ENCODE measurements around the gene MRPL14. TPM values are rescaled to one million over a fixed set of nuclear protein-coding genes. Genes with fewer than 3 reads are reported as not detected.

The MRPL14 gene
- total RNA-seq, 1 experiment from 2014 or later: 87.6 TPM

DNA sequence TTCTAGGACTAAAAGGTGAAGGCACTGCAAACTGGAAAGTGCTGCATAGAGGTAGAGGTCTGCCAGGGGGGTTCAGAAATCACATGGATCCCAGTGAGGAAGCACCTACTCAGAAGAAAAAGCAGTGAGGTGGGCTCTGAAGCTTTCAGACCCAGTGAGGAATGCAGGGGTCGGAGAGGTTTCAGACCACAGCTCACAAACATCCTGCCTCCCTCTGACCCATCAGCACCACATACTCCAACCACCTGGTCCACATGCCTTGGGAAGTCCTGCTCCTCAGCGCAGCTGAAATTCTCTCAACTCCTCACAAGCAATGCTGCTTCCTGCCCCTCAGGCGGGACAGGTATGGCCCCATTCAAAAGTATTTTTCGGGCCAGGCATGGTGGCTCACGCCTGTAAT is 20.2 kb downstream of the MRPL14 start:
- Histone ChIP-seq H3K9me3 (no peaks in the 10 kb centered on the region), H3K27me3 (replicated peaks; ENCODE audit: control insufficient read depth, insufficient read depth, low read length) (no peaks in the 10 kb centered on the region), H3K4me1 (no peaks in the 10 kb centered on the region; the same call in 1 of the 2 replicates), H3K4me3 (ENCODE audit: low read depth, low read length) (no peak overlapping the region), H3K36me3 (ENCODE audit: control insufficient read depth, insufficient read depth, low read length) (peaks cover 6% of the 10 kb centered on the region)
- TF ChIP-seq, protein P1, sequence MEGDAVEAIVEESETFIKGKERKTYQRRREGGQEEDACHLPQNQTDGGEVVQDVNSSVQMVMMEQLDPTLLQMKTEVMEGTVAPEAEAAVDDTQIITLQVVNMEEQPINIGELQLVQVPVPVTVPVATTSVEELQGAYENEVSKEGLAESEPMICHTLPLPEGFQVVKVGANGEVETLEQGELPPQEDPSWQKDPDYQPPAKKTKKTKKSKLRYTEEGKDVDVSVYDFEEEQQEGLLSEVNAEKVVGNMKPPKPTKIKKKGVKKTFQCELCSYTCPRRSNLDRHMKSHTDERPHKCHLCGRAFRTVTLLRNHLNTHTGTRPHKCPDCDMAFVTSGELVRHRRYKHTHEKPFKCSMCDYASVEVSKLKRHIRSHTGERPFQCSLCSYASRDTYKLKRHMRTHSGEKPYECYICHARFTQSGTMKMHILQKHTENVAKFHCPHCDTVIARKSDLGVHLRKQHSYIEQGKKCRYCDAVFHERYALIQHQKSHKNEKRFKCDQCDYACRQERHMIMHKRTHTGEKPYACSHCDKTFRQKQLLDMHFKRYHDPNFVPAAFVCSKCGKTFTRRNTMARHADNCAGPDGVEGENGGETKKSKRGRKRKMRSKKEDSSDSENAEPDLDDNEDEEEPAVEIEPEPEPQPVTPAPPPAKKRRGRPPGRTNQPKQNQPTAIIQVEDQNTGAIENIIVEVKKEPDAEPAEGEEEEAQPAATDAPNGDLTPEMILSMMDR (IDR thresholded peaks at IDR 0.05; ENCODE audit: insufficient read depth in 1 of 2, low read depth in 1 of 2, low read length in 1 of 2, severe bottlenecking in 1 of 2, unreplicated experiment in 1 of 2): no peak
- ChIA-PET CTCF (no interaction called here), POLR2A (no interaction called here)
- no peaks in the 10 kb centered on the region for H3K9me3 Mint-ChIP-seq (ENCODE audit: unreplicated experiment)
- H3K4me1 Mint-ChIP-seq (ENCODE audit: low read depth, unreplicated experiment): peaks cover 13% of the 10 kb centered on the region
- no TSS peak for BruUV-seq (replicated peaks)
- no peaks in the 10 kb centered on the region for H3K27me3 Mint-ChIP-seq (ENCODE audit: insufficient read depth, unreplicated experiment)
- peaks cover 71% of the 10 kb centered on the region for H3K36me3 Mint-ChIP-seq (ENCODE audit: insufficient read depth, unreplicated experiment)
- no peak overlapping the region for H3K4me3 Mint-ChIP-seq (ENCODE audit: unreplicated experiment)
- no peak overlapping the region for H3K27ac Mint-ChIP-seq (ENCODE audit: unreplicated experiment)
- no peak for DNase-seq
- intact Hi-C loops (cut with micrococcal nuclease; ENCODE audit: unreplicated experiment): no loop called here

DNA sequence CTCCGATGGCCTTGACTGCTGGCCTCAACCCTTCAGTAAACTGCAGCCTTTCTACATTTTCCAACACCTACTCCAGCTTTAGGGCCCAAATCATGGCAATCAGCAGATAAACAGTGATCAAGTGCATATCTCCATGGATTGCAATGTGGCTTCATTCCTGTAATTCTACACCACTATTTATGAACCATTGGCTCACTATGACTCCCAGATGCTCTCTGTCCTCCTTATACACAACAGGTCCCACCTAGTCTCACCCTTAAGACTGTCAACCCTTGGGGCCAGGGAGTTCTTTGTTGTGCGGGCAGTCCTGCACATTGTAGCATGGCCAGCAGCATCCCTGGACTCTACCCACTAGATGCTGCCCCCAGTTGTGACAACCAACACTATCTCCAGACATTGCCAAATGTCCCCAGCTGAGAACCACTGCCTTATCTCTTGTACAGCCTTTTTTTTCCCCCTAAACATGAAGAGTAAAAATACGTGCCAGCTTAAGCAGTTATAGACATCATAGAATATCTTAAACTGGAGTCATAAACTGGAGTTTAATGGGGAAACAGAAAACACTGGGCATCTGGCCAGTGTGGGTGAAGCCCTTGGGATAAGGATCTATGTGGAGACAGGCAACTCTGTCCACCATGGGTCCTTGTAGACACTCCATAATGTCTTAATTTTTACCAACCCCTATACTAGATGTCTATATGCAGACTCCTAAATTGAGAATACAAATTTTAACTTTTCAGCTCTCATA is 21.1 kb downstream of the MRPL14 start:
- no TSS peak for BruUV-seq (replicated peaks)
- DNase-seq: no peak
- TF ChIP-seq, protein P1 (IDR thresholded peaks at IDR 0.05; ENCODE audit: insufficient read depth in 1 of 2, low read depth in 1 of 2, low read length in 1 of 2, severe bottlenecking in 1 of 2, unreplicated experiment in 1 of 2): no peak
- Mint-ChIP-seq H3K27me3 (ENCODE audit: insufficient read depth, unreplicated experiment) (no peaks in the 10 kb centered on the region), H3K9me3 (ENCODE audit: unreplicated experiment) (no peaks in the 10 kb centered on the region), H3K4me1 (ENCODE audit: low read depth, unreplicated experiment) (peaks cover 5% of the 10 kb centered on the region), H3K4me3 (ENCODE audit: unreplicated experiment) (no peak overlapping the region), H3K36me3 (ENCODE audit: insufficient read depth, unreplicated experiment) (peaks cover 63% of the 10 kb centered on the region), H3K27ac (ENCODE audit: unreplicated experiment) (no peak overlapping the region)
- H3K4me3 ChIP-seq (ENCODE audit: low read depth, low read length): no peak overlapping the region
- no peaks in the 10 kb centered on the region for H3K9me3 ChIP-seq
- POLR2A ChIA-PET: no interaction called here
- peaks cover 6% of the 10 kb centered on the region for H3K36me3 ChIP-seq (ENCODE audit: control insufficient read depth, insufficient read depth, low read length)
- no peaks in the 10 kb centered on the region for H3K27me3 ChIP-seq (replicated peaks; ENCODE audit: control insufficient read depth, insufficient read depth, low read length)
- H3K4me1 ChIP-seq: no peaks in the 10 kb centered on the region
- intact Hi-C loops (cut with micrococcal nuclease; ENCODE audit: unreplicated experiment): no loop called here
- CTCF ChIA-PET: no interaction called here

DNA sequence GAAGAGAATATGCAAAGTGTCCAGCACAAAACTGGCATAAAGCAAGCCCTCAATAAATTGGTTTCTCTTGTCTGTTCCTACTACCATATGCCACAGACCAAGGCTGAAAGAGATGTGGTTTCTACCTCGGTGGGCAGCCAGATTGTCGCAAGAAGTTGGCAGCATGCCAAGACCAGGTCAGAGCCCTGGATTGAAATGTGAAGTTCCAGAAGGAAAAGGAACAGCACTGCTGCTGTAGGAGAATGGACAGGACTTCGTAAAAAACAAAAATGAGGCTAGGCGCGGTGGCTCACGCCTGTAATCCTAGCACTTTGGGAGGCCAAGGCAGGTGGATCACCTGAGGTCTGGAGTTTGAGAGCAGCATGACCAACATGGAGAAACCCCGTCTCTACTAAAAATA is 22.1 kb downstream of the MRPL14 start:
- Mint-ChIP-seq H3K4me1 (ENCODE audit: low read depth, unreplicated experiment) (peaks cover 9% of the 10 kb centered on the region), H3K9me3 (ENCODE audit: unreplicated experiment) (no peaks in the 10 kb centered on the region), H3K27me3 (ENCODE audit: insufficient read depth, unreplicated experiment) (no peaks in the 10 kb centered on the region), H3K27ac (ENCODE audit: unreplicated experiment) (no peak overlapping the region), H3K36me3 (ENCODE audit: insufficient read depth, unreplicated experiment) (peaks cover 58% of the 10 kb centered on the region), H3K4me3 (ENCODE audit: unreplicated experiment) (no peak overlapping the region)
- BruUV-seq (replicated peaks): no TSS peak
- no peaks in the 10 kb centered on the region for H3K4me1 ChIP-seq
- H3K9me3 ChIP-seq: no peaks in the 10 kb centered on the region
- ChIA-PET CTCF (no interaction called here), POLR2A (no interaction called here)
- TF ChIP-seq, protein P1 (IDR thresholded peaks at IDR 0.05; ENCODE audit: insufficient read depth in 1 of 2, low read depth in 1 of 2, low read length in 1 of 2, severe bottlenecking in 1 of 2, unreplicated experiment in 1 of 2): no peak
- no peaks in the 10 kb centered on the region for H3K27me3 ChIP-seq (replicated peaks; ENCODE audit: control insufficient read depth, insufficient read depth, low read length)
- no peak for DNase-seq
- no peak overlapping the region for H3K4me3 ChIP-seq (ENCODE audit: low read depth, low read length)
- H3K36me3 ChIP-seq (ENCODE audit: control insufficient read depth, insufficient read depth, low read length): peaks cover 4% of the 10 kb centered on the region
- intact Hi-C loops (cut with micrococcal nuclease; ENCODE audit: unreplicated experiment): no loop called here

Data from Caco-2 (cell line).